Colonic mucosa (tissue), 4 donors: ENCODE results near the gene ADD1. TPM values are rescaled to one million over a fixed set of nuclear protein-coding genes. Genes with fewer than 3 reads are reported as not detected.
A peak's percentile ranks its signal among the peaks of the same experiment; 100 is the strongest.

Experiments used
- DNase-seq: peaks from one replicate; pipeline ENCODE4 v3.0.0-alpha.2; 2020
- H3K27ac ChIP-seq: fragments of 200-600 bp; one replicate; pipeline ENCODE4 v1.8.0; 2021
- H3K27me3 ChIP-seq: fragments of 200-600 bp; one replicate; pipeline ENCODE4 v1.8.0; 2021
- H3K36me3 ChIP-seq: fragments of 200-600 bp; one replicate; pipeline ENCODE4 v1.8.0; 2021
- H3K4me1 ChIP-seq: fragments of 200-600 bp; one replicate; pipeline ENCODE4 v1.8.0; 2021; ENCODE audit warnings: mild to moderate bottlenecking
- H3K4me3 ChIP-seq: fragments of 200-600 bp; one replicate; pipeline ENCODE4 v1.8.0; 2021
- H3K9ac ChIP-seq, 2 donors: one replicate each; pipeline ENCODE4 v1.7.0; 2013; ENCODE audit warnings: control low read depth in 2 of 2, low read depth in 2 of 2, low read length in 2 of 2
- H3K9me3 ChIP-seq: fragments of 200-600 bp; one replicate; pipeline ENCODE4 v1.8.0; 2021
- intact Hi-C: fragments of 100-400 bp; cut with DNase I; formaldehyde crosslinking; loops from one replicate; pipeline ENCODE4 v1.14.1; 2022
- total RNA-seq, 2 donors: library from RNA; stranded (reverse); fragmentation: NEBNext Ultra II Directional in 1 of 2; extraction: Animal tissue kit (Norgen Biotek cat#: 25700) in 1 of 2; gene quantifications; one replicate each; pipeline ENCODE4 v1.2.1, GENCODE V29; 2021
- TF ChIP-seq, protein P1 (sequence below): fragments of 200-600 bp; IDR thresholded peaks from one replicate; pipeline ENCODE4 v1.8.0; 2022; ENCODE audit warnings: antibody characterized with exemption, mild to moderate bottlenecking
- donor health status: healthy.
- donor health status: DM: no; HTN: no; CAD: no.
- donor health status: DM: no; HTN: no; CAD: no.

ADD1 gene
- total RNA-seq, 2 donors from 2014 or later, result 223 to 233 TPM

DNA sequence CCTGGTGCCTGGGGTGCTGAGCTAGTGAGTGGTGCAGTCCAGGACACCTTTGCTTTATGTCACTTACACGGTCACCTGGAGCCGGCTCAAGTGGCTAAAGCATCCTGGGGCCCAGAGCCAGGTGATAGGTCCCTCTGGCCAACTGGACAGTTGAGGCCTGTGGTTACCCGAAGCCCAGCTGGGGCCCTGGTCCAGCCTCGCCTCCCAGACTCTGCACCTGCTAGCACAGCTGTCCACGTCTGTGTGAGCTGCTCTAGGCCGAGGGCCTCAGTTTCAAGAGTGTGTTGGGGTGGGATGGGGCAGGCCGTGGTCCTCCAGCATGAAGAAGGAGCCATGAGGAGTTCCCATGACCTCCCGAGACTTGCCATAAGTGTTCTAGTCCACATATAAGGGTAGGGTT is 7.7 kb upstream of the ADD1 start:
- no peak overlapping the region for H3K4me3 ChIP-seq
- DNase-seq, result no peak
- H3K4me1 ChIP-seq, result no peaks in the 10 kb centered on the region
- H3K27ac ChIP-seq, result no peak overlapping the region
- TF ChIP-seq, protein P1, sequence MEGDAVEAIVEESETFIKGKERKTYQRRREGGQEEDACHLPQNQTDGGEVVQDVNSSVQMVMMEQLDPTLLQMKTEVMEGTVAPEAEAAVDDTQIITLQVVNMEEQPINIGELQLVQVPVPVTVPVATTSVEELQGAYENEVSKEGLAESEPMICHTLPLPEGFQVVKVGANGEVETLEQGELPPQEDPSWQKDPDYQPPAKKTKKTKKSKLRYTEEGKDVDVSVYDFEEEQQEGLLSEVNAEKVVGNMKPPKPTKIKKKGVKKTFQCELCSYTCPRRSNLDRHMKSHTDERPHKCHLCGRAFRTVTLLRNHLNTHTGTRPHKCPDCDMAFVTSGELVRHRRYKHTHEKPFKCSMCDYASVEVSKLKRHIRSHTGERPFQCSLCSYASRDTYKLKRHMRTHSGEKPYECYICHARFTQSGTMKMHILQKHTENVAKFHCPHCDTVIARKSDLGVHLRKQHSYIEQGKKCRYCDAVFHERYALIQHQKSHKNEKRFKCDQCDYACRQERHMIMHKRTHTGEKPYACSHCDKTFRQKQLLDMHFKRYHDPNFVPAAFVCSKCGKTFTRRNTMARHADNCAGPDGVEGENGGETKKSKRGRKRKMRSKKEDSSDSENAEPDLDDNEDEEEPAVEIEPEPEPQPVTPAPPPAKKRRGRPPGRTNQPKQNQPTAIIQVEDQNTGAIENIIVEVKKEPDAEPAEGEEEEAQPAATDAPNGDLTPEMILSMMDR, result no peak
- no peaks in the 10 kb centered on the region for H3K27me3 ChIP-seq
- H3K36me3 ChIP-seq, result peaks cover 8% of the 10 kb centered on the region
- intact Hi-C loops, result no loop called here
- H3K9me3 ChIP-seq, result no peaks in the 10 kb centered on the region
- H3K9ac ChIP-seq, result no peak overlapping the region

GRCh38 chr4:2836391-2836859 is 7.2 kb upstream of the ADD1 start:
- Histone ChIP-seq H3K4me1 (no peaks in the 10 kb centered on the region), H3K27me3 (no peaks in the 10 kb centered on the region), H3K4me3 (no peak overlapping the region), H3K9ac (peak overlapping the region in 1 of 2 donors; percentile 18), H3K36me3 (peaks cover 8% of the 10 kb centered on the region), H3K27ac (no peak overlapping the region), H3K9me3 (no peaks in the 10 kb centered on the region)
- intact Hi-C loops, result no loop called here
- TF ChIP-seq, protein P1, result no peak
- DNase-seq, result no peak

DNA sequence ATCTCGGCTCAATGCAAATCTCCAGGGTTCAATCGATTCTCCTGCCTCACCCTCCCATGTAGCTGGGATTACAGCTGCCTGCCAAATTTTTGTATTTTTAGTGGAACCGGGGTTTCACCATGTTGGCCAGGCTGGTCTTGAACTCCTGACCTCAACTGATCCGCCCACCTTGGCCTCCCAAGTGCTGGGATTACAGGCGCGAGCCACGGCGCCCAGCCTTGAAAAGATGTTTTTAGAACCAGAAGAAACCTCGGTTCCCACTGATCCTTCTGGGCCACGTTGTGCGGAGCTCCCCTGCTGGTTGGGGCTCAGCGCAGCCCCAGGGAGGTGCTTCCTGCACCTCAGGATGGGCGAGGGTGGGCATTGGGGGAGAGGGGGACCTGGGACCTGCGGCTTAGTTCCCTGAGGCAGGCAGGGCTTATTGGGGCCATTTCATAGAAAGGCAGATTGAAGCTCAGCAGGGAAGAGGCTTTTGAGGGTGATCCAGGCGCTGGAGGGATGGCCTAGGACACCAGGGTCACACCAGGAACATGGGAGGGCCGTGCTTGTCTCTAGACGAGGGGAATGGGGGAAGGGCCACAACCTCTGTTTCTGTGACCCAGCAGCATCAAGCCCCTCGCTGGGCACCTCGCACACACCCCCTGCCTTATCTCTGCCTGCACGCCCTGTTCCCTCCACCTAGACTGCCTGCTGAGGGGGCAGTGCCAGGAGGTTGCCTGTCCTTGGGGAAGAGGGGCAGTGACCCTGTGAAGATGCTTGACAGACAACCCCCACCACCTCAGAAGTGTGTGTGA is 6.3 kb upstream of the ADD1 start:
- intact Hi-C loops, result no loop called here
- no peak for DNase-seq
- TF ChIP-seq, protein P1, result no peak
- Histone ChIP-seq H3K27ac (peak overlapping the region; percentile 49), H3K4me3 (no peak overlapping the region), H3K27me3 (no peaks in the 10 kb centered on the region), H3K4me1 (no peaks in the 10 kb centered on the region), H3K9ac (peak overlapping the region; percentile 52 to 64), H3K9me3 (no peaks in the 10 kb centered on the region), H3K36me3 (no peaks in the 10 kb centered on the region)

GRCh38 chr4:2837904-2838496 is 5.6 kb upstream of the ADD1 start:
- TF ChIP-seq, protein P1, result no peak
- Histone ChIP-seq H3K4me3 (no peak overlapping the region), H3K4me1 (no peaks in the 10 kb centered on the region), H3K9me3 (no peaks in the 10 kb centered on the region), H3K36me3 (no peaks in the 10 kb centered on the region), H3K9ac (peak overlapping the region; percentile 52 to 64), H3K27me3 (no peaks in the 10 kb centered on the region), H3K27ac (peak overlapping the region; percentile 49)
- no peak for DNase-seq
- intact Hi-C loops, result no loop called here

DNA sequence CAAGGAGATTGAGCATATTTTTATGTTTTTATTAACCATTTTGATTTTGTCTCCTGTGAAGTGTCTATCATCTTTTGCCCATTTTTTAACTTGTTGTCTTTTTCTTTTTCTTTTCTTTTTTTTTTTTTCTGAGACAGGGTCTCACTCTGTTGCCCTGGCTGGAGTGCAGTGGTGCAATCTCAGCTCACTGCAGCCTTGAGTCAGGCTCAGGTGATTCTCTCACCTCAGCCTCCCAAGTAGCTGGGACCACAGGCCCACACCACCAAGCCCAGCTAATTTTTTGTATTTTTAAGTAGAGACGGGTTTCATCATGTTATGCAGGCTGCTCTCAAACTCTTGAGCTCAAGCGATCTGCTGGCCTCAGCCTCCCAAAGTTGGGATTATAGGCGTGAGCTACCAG is 4.6 kb upstream of the ADD1 start:
- no peaks in the 10 kb centered on the region for H3K4me1 ChIP-seq
- intact Hi-C loops, result no loop called here
- no peak overlapping the region for H3K9ac ChIP-seq
- no peak overlapping the region for H3K27ac ChIP-seq
- H3K9me3 ChIP-seq, result no peaks in the 10 kb centered on the region
- no peak overlapping the region for H3K4me3 ChIP-seq
- no peak for DNase-seq
- H3K27me3 ChIP-seq, result no peaks in the 10 kb centered on the region
- H3K36me3 ChIP-seq, result no peaks in the 10 kb centered on the region
- TF ChIP-seq, protein P1, result no peak
